ENCODE data around the gene ZNF598.

ZNF598 gene

DNA sequence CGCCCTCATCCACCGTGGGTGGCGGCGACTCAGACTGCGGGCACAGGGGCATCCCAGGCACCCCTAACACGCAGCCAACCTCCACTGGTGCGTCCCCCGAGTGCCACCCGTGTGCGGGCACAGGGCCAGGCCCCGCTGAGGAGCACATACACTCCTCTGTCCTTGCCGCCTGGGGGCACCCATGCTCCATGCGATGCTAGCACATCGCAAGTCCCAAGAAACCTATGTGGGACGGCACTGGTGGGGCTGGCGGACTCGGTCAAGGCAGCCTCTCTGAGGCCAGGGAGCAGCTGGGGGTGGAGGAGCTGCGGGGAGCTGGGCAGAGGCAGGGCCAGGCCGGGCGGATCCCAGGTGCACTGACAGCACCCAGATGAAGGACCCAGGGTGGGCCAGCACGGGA, 4.0 kb downstream of the ZNF598 start:
- POLR2A ChIA-PET = interaction anchor here (1.4 to 3.1 kb wide), 3 partner anchors 9 to 150 kb away, joined by 6 to 23 read pairs (median 9); partner anchors contain the start of genes RPS2 and TRAF7
- DNase-seq (ENCODE audit: extremely low spot score) = no peak
- CTCF ChIA-PET = interaction anchor here (0.7 kb wide), 1 partner anchor 75 kb away, joined by 3 read pairs; no protein-coding TSS in a partner anchor
- TF ChIP-seq NFRKB (IDR thresholded peaks at IDR 0.05) = no peak
- no peak for TF ChIP-seq FOXK2 (IDR thresholded peaks at IDR 0.05)
- no peak for TF ChIP-seq ELF4 (IDR thresholded peaks at IDR 0.05)
- no peak for TF ChIP-seq LEF1 (IDR thresholded peaks at IDR 0.05; ENCODE audit: borderline replicate concordance)
- no peak for TF ChIP-seq FOXA1 (IDR thresholded peaks at IDR 0.05)
- no peak for TF ChIP-seq TARDBP (IDR thresholded peaks at IDR 0.05)
- no peak for TF ChIP-seq HDGF (IDR thresholded peaks at IDR 0.05; ENCODE audit: borderline replicate concordance)

DNA sequence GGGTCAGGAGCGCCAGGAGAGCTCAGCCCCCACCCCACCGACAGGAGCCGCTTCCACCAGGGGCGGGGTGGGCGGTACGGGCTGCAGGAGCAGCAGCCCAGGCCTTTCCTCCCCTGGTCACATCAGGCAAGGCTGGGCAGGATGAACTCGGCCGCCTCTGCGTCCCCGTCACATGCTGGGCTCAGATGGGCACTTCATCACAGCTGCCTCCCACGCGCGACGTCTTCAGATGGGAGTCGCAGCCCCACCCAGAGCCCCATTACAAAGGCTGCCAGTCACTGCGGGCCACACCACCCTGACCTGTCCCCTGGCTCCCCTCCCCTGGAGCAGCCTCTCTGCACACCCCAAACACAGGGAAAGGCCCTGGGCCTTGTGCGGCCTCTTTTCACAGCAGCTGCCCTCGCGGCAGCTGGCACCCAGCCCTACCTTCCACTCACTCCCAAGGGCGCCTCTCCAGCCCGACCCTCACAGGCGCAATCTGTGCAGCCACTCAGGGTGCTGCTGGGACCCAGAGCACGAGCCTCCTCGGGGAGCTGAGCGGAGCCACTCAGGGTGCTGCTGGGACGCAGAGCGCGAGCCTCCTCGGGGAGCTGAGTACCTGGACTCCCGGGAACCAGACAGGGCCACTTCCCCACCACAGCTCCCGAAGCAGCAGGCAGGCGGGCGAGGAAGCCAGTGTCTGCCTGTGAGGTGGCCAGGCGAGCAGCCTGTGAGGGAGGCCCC, 4.7 kb downstream of the ZNF598 start:
- POLR2A ChIA-PET = interaction anchor here (1.4 to 3.1 kb wide), 4 partner anchors 10 to 150 kb away, joined by 4 to 23 read pairs (median 8); partner anchors contain the start of genes RPS2 and TRAF7

GRCh38 chr16:2003827-2004641, 5.6 kb downstream of the ZNF598 start:
- TF ChIP-seq ZNF384 (IDR thresholded peaks at IDR 0.05) (no peak), FOXM1 (IDR thresholded peaks at IDR 0.05; ENCODE audit: borderline replicate concordance) (no peak), ELF4 (IDR thresholded peaks at IDR 0.05) (no peak), PKNOX1 (IDR thresholded peaks at IDR 0.05) (peak; percentile 86), CTBP1 (IDR thresholded peaks at IDR 0.05; ENCODE audit: borderline replicate concordance) (no peak), LEF1 (IDR thresholded peaks at IDR 0.05; ENCODE audit: borderline replicate concordance) (no peak), SP1 (IDR thresholded peaks at IDR 0.05) (no peak)
- DNase-seq (ENCODE audit: extremely low spot score) = peak; percentile 91
- ChIA-PET CTCF (interaction anchor here (0.6 to 1.7 kb wide), 9 partner anchors 9 to 149 kb away, joined by 3 to 13 read pairs (median 5); partner anchors contain the start of gene NOXO1), POLR2A (interaction anchor here (0.7 to 3.1 kb wide), 10 partner anchors 10 to 151 kb away, joined by 3 to 23 read pairs (median 5); partner anchors contain the start of genes GFER, NTHL1, RPS2 and TBL3)

More for the DNA sequence above, 4.7 kb downstream of the ZNF598 start:
- TF ChIP-seq SP1 (IDR thresholded peaks at IDR 0.05) (no peak), PKNOX1 (IDR thresholded peaks at IDR 0.05) (no peak), HDGF (IDR thresholded peaks at IDR 0.05; ENCODE audit: borderline replicate concordance) (no peak), CTBP1 (IDR thresholded peaks at IDR 0.05; ENCODE audit: borderline replicate concordance) (no peak), SUZ12 (IDR thresholded peaks at IDR 0.05) (no peak), BHLHE40 (IDR thresholded peaks at IDR 0.05; ENCODE audit: borderline replicate concordance) (no peak), FOXM1 (IDR thresholded peaks at IDR 0.05; ENCODE audit: borderline replicate concordance) (no peak), TARDBP (IDR thresholded peaks at IDR 0.05) (no peak), ZNF384 (IDR thresholded peaks at IDR 0.05) (no peak)
- DNase-seq (ENCODE audit: extremely low spot score) = no peak
- CTCF ChIA-PET = interaction anchor here (0.7 to 1.7 kb wide), 5 partner anchors 10 to 135 kb away, joined by 3 to 13 read pairs (median 6); no protein-coding TSS in a partner anchor

GRCh38 chr16:2003231-2003826, 6.3 kb downstream of the ZNF598 start:
- CTCF ChIA-PET = interaction anchor here (0.9 to 1.7 kb wide), 6 partner anchors 9 to 150 kb away, joined by 4 to 13 read pairs (median 6); partner anchors contain the start of gene NOXO1
- no peak for TF ChIP-seq ELF4 (IDR thresholded peaks at IDR 0.05)
- TF ChIP-seq TARDBP (IDR thresholded peaks at IDR 0.05) = no peak
- no peak for TF ChIP-seq SUZ12 (IDR thresholded peaks at IDR 0.05)
- no peak for TF ChIP-seq HDGF (IDR thresholded peaks at IDR 0.05; ENCODE audit: borderline replicate concordance)
- no peak for TF ChIP-seq CTBP1 (IDR thresholded peaks at IDR 0.05; ENCODE audit: borderline replicate concordance)
- TF ChIP-seq SP1 (IDR thresholded peaks at IDR 0.05) = no peak
- TF ChIP-seq PKNOX1 (IDR thresholded peaks at IDR 0.05) = no peak
- no peak for TF ChIP-seq L3MBTL2 (conservative IDR thresholded peaks at IDR 0.05)
- no peak for TF ChIP-seq ARNT (IDR thresholded peaks at IDR 0.05)
- no peak for TF ChIP-seq FOXK2 (IDR thresholded peaks at IDR 0.05)
- no peak for TF ChIP-seq FOXM1 (IDR thresholded peaks at IDR 0.05; ENCODE audit: borderline replicate concordance)
- no peak for TF ChIP-seq LEF1 (IDR thresholded peaks at IDR 0.05; ENCODE audit: borderline replicate concordance)
- no peak for TF ChIP-seq FOXA1 (IDR thresholded peaks at IDR 0.05)
- TF ChIP-seq BHLHE40 (IDR thresholded peaks at IDR 0.05; ENCODE audit: borderline replicate concordance) = no peak
- TF ChIP-seq ZNF384 (IDR thresholded peaks at IDR 0.05) = no peak
- no peak for TF ChIP-seq NFRKB (IDR thresholded peaks at IDR 0.05)
- POLR2A ChIA-PET = interaction anchor here (0.9 to 3.1 kb wide), 8 partner anchors 12 to 152 kb away, joined by 4 to 23 read pairs (median 5); partner anchors contain the start of genes GFER, NTHL1, RPS2 and TBL3
- no peak for DNase-seq (ENCODE audit: extremely low spot score)
